ENCODE measurements around the gene VILL.
"Not testable (repeated sequence)": the region's sequence is repeated elsewhere in the genome, so short reads cannot be mapped to it uniquely, and the experiment has no call there.

The VILL gene

GRCh38 chr3:37963635-37964034, 27.0 kb upstream of the VILL start:
- DNase-seq (ENCODE audit: low read depth in 2 of 2): no peak

GRCh38 chr3:37964146-37964545, 26.4 kb upstream of the VILL start:
- no peak for DNase-seq (ENCODE audit: low read depth in 2 of 2)

GRCh38 chr3:37964716-37965115, 25.9 kb upstream of the VILL start:
- no peak for DNase-seq (ENCODE audit: low read depth in 2 of 2)

- DNase-seq (ENCODE audit: low read depth in 2 of 2): peak; percentile 49 to 59
Observed at GRCh38 chr3:37967260-37967881, 23.2 kb upstream of the VILL start.

- DNase-seq (ENCODE audit: low read depth in 2 of 2): no peak
Observed at GRCh38 chr3:37968199-37968598, 22.4 kb upstream of the VILL start.

GRCh38 chr3:37968813-37969595, 21.6 kb upstream of the VILL start:
- DNase-seq (ENCODE audit: low read depth in 2 of 2): no peak

GRCh38 chr3:37969596-37970100, 20.9 kb upstream of the VILL start:
- DNase-seq (ENCODE audit: low read depth in 2 of 2): no peak

GRCh38 chr3:37970802-37971201, 19.8 kb upstream of the VILL start:
- no peak for DNase-seq (ENCODE audit: low read depth in 2 of 2)

GRCh38 chr3:37971467-37971866, 19.1 kb upstream of the VILL start:
- DNase-seq (ENCODE audit: low read depth in 2 of 2): no peak

- DNase-seq (ENCODE audit: low read depth in 2 of 2): not testable (repeated sequence)
Observed at GRCh38 chr3:37972056-37972455, 18.5 kb upstream of the VILL start.

- no peak for DNase-seq (ENCODE audit: low read depth in 2 of 2)
Observed at GRCh38 chr3:37973246-37974054, 17.1 kb upstream of the VILL start.

- DNase-seq (ENCODE audit: low read depth in 2 of 2): peak; percentile 56 to 57
Observed at GRCh38 chr3:37974121-37975083, 16.2 kb upstream of the VILL start.

- no peak for DNase-seq (ENCODE audit: low read depth in 2 of 2)
Observed at GRCh38 chr3:37979541-37980461, 10.8 kb upstream of the VILL start.

GRCh38 chr3:37980462-37981347, 9.9 kb upstream of the VILL start:
- no peak for DNase-seq (ENCODE audit: low read depth in 2 of 2)

GRCh38 chr3:37981348-37981664, 9.3 kb upstream of the VILL start:
- no peak for DNase-seq (ENCODE audit: low read depth in 2 of 2)

- DNase-seq (ENCODE audit: low read depth in 2 of 2): no peak
Observed at GRCh38 chr3:37982331-37982730, 8.3 kb upstream of the VILL start.

GRCh38 chr3:37984051-37984450, 6.5 kb upstream of the VILL start:
- DNase-seq (ENCODE audit: low read depth in 2 of 2): no peak

- no peak for DNase-seq (ENCODE audit: low read depth in 2 of 2)
Observed at GRCh38 chr3:37984596-37984995, 6.0 kb upstream of the VILL start.

GRCh38 chr3:37985637-37986320, 4.8 kb upstream of the VILL start:
- DNase-seq (ENCODE audit: low read depth in 2 of 2): no peak
